HG02938 (cell line): ENCODE data around the gene LINGO4.

Experiments
- ATAC-seq: cut with Tn5 transposase; IDR thresholded peaks from one replicate; pipeline ENCODE4 v1.9.1; 2021; ENCODE audit warnings: mild to moderate bottlenecking, moderate library complexity; ENCODE audit not compliant: unreplicated experiment

Gene LINGO4

DNA sequence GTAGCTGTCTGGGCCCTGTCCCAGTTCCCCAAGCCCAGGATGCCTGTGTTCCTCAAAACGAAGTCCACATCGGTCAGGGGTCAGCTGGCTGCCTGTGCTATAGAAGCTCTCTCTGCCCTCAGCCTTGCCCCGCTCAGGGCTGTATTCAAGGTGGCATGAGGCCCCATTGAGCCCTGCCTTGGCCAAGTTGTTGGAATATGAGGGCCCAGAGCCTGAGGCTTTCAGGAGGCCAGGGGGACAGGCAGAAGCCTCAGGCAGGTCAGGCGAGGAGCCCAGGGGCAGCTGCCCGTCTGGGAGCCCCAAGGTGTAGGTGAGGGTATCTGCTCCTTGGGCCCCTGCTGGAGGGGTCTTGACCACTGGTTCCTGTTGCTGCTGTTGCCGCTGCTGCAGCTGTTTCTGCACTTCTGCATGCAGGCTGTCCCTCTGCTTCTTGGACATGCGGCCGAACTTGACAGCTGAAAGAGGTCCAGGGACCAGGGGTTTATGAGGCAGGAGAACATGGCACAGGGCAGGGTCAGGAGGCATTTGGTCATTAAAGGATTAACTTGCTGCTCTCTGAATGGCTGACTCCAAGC lies 9.8 kb upstream of the LINGO4 start:
- ATAC-seq, result no peak

GRCh38 chr1:151814426-151814825 lies 9.2 kb upstream of the LINGO4 start:
- ATAC-seq, result no peak

GRCh38 chr1:151813271-151813977 lies 8.2 kb upstream of the LINGO4 start:
- ATAC-seq, result no peak

DNA sequence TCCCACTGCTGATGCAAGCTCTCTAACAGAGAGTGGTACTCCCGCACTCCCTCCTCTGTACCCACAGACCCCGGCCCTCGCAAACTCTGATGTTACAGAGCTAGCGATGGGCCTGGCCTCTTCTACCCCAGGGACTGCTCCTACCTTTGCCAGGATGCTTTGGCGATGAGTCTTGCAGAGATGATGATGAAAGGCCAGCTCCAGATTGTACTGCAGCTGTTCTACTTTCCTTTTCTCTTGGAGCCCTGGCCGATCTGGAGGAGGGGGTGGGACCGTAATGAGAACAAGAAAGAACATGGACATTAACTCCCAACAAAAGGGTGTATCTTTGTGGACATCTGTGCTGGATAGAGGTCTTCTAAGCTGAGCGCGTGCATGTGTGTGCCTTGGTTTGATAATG lies 6.0 kb upstream of the LINGO4 start:
- ATAC-seq, result no peak

DNA sequence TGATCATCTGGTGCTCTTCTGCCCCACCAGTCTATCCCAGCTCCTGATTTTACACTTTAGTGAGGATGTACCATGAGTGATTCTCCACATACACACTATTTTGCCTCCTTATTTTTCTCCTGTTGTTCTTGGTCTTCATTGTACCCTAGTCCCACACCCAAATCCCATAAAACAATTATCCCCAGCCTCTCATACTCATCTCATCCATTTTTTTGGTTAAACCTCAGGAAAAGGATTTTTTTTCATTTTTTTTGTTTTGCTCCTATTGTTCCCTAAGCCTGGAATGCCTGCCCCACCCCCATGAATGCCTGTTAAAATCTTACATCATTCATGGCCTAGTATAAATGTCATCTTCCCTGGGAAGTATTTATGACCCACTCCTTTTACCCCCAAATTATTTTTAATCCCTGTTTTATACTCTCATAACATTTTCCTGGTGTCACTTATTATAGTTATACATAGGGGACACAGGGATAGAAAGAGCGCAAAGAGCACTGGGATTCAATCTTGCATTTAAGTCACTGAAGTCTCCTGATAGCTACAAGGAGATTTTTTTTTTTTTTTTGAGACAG lies 4.9 kb upstream of the LINGO4 start:
- ATAC-seq, result no peak

DNA sequence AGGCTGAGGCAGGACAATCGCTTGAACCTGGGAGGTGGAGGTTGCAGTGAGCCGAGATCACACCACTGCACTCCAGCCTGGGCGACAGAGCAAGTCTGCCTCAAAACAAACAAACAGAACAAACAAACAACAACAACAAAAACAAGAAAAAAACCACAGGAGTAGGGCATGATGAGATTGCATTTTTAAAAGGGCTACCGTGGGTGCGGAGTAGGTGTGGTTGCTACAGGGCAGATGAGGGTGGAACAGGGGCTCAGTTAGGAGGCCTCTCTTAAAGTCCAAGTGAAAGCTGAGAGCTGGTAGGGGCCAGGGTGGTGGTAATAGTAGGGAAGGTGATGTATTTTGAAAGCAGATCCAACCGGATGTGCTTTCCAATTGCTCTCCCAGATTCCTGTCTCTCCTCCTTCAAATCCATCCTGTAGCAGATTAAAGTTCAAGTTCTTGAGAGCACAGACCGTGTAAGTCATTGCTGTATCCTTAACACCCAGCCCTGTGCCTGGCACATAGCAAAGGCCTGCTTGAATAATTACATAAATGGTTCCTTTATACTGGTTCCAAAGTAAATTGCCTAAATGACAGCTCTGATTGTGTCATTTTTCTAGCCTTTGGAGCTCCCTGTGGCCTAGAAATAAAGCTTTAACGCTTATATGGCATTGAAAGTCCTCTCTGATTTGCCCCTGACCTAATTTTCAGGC lies 4.2 kb upstream of the LINGO4 start:
- ATAC-seq, result no peak

GRCh38 chr1:151807766-151808165 lies 2.5 kb upstream of the LINGO4 start:
- no peak for ATAC-seq

DNA sequence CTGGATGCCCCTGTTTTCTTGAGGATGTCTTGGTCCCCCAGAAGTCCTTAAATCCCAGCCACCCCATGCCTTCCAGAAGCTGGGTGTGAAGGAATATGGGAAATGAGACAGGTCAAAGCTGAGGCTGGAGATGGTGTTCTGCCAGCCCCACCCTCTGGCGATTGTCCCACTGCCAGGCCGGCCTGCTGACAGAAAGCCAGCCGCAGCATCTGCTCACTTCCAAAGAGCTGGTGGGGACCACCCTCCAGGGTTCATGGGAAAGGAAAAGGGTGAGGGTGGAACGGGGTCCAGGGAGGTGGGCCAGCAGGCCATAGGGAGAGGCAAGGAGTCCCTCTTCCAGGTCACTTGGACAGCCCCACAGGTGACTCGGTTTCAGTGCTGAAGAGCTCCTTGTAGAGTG lies 1.9 kb upstream of the LINGO4 start:
- no peak for ATAC-seq

DNA sequence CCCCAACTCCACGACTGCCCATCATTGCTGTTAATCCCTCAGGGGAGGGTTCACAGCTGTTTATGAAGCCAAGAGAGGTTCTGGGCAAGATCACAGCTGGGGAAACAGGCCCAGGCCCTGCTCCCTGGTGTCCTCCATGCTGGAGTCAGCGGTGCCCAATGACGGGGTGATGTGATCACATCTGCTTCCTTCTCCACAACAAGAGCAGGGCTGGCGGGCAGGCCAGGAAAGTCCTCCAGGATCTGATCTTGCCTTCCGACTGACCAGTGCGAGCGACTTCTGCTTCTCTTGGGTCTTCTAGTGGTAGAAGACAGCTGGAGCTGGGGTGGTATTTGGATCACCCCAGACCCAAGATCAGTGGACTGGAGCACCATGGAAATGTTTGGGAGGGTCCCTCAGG lies 951 bp upstream of the LINGO4 start:
- ATAC-seq, result no peak

- ATAC-seq, result no peak
These were observed 1.3 kb downstream of the LINGO4 start for GRCh38 chr1:151803915-151804314.

- ATAC-seq, result no peak
These were observed 2.1 kb downstream of the LINGO4 start for GRCh38 chr1:151803164-151803563.

DNA sequence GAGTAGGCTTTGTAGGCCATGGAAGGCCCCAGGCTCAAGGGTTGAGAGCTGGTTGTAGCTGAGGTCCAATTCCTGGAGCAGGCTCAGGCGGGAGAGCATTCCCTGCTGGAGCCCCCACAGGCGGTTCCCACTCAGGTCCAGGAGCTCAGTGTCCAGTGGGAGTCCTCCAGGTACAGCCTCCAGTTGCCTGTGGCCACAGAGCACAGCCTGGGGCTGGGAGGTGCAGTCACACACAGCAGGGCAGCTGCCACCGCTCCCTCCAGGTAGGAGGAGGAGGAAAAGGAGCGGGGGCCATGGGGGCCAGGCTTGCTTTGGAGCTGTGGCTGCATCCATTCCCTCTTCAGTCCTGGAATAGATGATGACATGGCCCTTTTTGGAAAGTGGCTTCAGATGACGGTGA lies 2.8 kb downstream of the LINGO4 start:
- ATAC-seq, result no peak

DNA sequence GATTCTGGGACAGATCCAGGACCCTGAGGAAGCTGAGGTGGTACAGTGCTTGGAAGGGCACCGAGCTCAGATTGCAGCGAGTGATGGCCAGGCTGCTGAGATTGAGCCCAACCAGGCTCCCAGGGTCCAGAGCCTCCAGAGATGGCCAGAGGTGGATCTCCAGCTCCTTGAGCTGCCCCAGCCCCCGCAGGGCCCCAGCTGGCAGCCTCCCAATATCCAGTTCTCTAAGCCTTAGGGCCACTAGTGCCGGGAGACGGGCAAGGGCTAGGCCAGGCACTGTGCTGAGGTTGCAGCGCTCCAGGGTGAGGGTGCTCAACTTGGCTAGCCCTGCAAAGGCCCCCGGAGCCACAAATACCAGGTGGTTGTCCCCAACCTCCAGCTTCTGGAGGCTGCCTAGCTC lies 3.4 kb downstream of the LINGO4 start:
- no peak for ATAC-seq

- ATAC-seq, result no peak
These were observed 3.9 kb downstream of the LINGO4 start for GRCh38 chr1:151801310-151801820.

- ATAC-seq, result no peak
These were observed 4.4 kb downstream of the LINGO4 start for GRCh38 chr1:151800830-151801229.

GRCh38 chr1:151799179-151800022 lies 5.8 kb downstream of the LINGO4 start:
- ATAC-seq, result no peak

DNA sequence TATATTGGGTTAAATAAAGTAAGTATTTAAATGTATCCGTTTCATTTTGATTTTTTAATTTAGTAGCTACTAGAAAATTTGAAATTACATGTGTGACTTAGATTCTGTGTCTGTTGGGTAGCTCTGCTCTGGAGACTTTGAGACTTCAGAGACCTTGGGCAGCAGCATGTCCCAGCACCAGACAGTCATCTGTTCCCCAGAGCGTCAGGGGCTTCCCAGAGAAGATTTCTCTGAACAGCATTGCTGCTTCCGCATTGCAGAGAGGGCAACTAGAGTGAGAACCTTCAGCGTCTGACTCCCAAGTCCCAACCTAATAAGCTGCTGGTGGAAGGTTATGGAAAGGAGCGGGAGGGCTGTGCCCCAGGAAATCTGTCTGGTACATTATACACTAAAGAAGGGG lies 6.6 kb downstream of the LINGO4 start:
- no peak for ATAC-seq

DNA sequence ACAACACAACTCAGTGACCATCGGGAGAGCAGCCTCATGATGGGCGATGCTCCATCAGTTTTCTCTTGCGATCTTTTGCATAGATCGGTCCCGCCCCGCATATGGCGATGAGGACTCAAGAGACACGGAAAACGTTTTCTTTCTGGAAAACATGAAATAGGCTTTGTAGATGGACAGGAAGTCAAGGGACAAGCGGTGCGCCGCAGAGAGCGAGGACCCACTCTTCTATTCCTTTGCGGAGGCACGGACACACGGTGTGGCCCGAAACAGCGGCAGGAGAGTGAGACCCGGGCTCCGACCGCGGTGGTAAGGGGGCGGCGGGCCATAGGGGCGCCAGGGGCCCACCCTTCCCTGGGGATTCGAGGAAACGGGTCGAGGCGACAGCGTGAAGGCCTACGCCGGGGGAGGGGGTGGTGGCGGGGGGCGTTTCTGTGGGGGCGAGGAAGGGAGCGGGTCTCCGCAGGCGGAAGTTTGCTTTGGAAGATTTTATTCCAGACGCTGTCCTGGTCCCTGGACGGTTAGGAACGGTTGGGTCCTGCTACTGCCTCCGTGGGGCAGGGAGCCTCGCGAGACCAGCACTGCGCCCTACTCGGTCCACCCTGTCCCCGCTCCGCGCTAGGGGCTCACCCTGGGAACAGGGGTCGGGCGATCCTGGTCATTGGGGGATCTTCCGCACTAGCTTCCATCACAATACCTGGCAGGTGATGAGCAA lies 14.1 kb downstream of the LINGO4 start:
- ATAC-seq, result peak; percentile 1

GRCh38 chr1:151790071-151790939 lies 14.9 kb downstream of the LINGO4 start, which contains the start of gene TDRKH:
Gene TDRKH, minus strand, starts transcription at chr1:151790500. Its CDS starts 7,478 bp downstream, at chr1:151783022.
- peak; percentile 95 for ATAC-seq
